H1 (cell line): ENCODE data around the gene TANC1.

Experiments used
- CEBPB ChIP-seq: IDR thresholded peaks from 2 replicates; pipeline ENCODE4 v1.6.1; 2012; ENCODE audit warnings: low read depth, low read length
- CTCF ChIP-seq, 3 experiments: IDR thresholded peaks; 1 replicate in 2 of 3; 2 replicates in 1 of 3; pipeline versions ENCODE4 v1.5.1 to v1.6.1; 2011; ENCODE audit warnings: low read length in 3 of 3, mild to moderate bottlenecking in 3 of 3, inconsistent platforms in 2 of 3, low read depth in 1 of 3, moderate library complexity in 1 of 3; ENCODE audit not compliant: insufficient read depth in 1 of 3; ENCODE audit errors: control extremely low read depth in 1 of 3
- EZH2 ChIP-seq: fragments of 200-600 bp; sonication (generic); IDR thresholded peaks from 2 replicates; pipeline ENCODE4 v1.7.1; 2012; ENCODE audit warnings: low read depth, mild to moderate bottlenecking, moderate library complexity, low read length, inconsistent platforms; ENCODE audit not compliant: severe bottlenecking
- RAD21 ChIP-seq, 2 experiments: IDR thresholded peaks in 1 of 2; conservative IDR thresholded peaks in 1 of 2; 2 replicates each; pipeline ENCODE4 v1.6.1; 2011; ENCODE audit warnings: low read depth in 2 of 2, low read length in 2 of 2, improper control_type of control experiment in 1 of 2, inconsistent platforms in 1 of 2, mild to moderate bottlenecking in 1 of 2, moderate library complexity in 1 of 2
- SIN3A ChIP-seq, 2 experiments: IDR thresholded peaks in 1 of 2; conservative IDR thresholded peaks in 1 of 2; 2 replicates each; pipeline ENCODE4 v1.6.1; 2011 to 2012; ENCODE audit warnings: low read length in 2 of 2, improper control_type of control experiment in 1 of 2, low read depth in 1 of 2, mild to moderate bottlenecking in 1 of 2

GRCh38 chr2:159030674-159031380 lies 62.4 kb downstream of the TANC1 start:
- TF ChIP-seq CTCF (IDR thresholded peaks at IDR 0.05; ENCODE audit: control extremely low read depth in 1 of 3, insufficient read depth in 1 of 3, low read depth in 1 of 3, low read length in 3 of 3): no peak
- TF ChIP-seq CEBPB: no peak
- no peak for TF ChIP-seq EZH2
- TF ChIP-seq SIN3A (conservative IDR thresholded peaks at IDR 0.05 in 1 of 2, IDR thresholded peaks at IDR 0.05 in 1 of 2; ENCODE audit: low read depth in 1 of 2, low read length in 2 of 2): no peak
- TF ChIP-seq RAD21 (IDR thresholded peaks at IDR 0.05 in 1 of 2, conservative IDR thresholded peaks at IDR 0.05 in 1 of 2; ENCODE audit: low read depth in 2 of 2, low read length in 2 of 2): no peak
